Motor neuron (in vitro differentiated cells): ENCODE results near the gene EFNA1. TPM values are rescaled to one million over a fixed set of nuclear protein-coding genes. Genes with fewer than 3 reads are reported as not detected.
A peak's percentile ranks its signal among the peaks of the same experiment; 100 is the strongest.
"Not testable (repeated sequence)": the region's sequence is repeated elsewhere in the genome, so short reads cannot be mapped to it uniquely, and the experiment has no call there.

Source experiments
- ATAC-seq, 8 experiments: fragments of 200-7000 bp; cut with Tn5 transposase; replicated peaks in 6 of 8; 2 replicates each; pipeline ENCODE4 v1.8.0; 2021; ENCODE audit warnings: mild to moderate bottlenecking in 8 of 8, moderate library complexity in 8 of 8
- H3K27ac ChIP-seq, 2 donors: fragments of 250-450 bp; sonication (Bioruptor Pico); 2 replicates each; pipeline ENCODE4 v1.9.0; 2021; ENCODE audit warnings: antibody characterized with exemption in 2 of 2, mild to moderate bottlenecking in 2 of 2, moderate library complexity in 1 of 2
- H3K4me1 ChIP-seq, 2 donors: fragments of 250-450 bp; sonication (Bioruptor Pico); replicated peaks in 1 of 2; 2 replicates each; pipeline ENCODE4 v1.6.1; 2021; ENCODE audit warnings: antibody characterized with exemption in 2 of 2, mild to moderate bottlenecking in 2 of 2, moderate library complexity in 1 of 2
- H3K4me3 ChIP-seq, 5 donors: fragments of 250-450 bp; sonication (Bioruptor Pico); 2 replicates each; pipeline ENCODE4 v1.9.0; 2021; ENCODE audit warnings: antibody characterized with exemption in 5 of 5, mild to moderate bottlenecking in 5 of 5, moderate library complexity in 4 of 5
- WGBS, 10 experiments: fragments of 450-650 bp; shearing (Covaris generic); methylation state at CpG; one replicate each; pipeline ENCODE4 v1.0.0; 2022; 5-methylcytosine and 5-hydroxymethylcytosine counted together
- in situ Hi-C, 9 experiments: fragments of 400-800 bp; cut with MboI; loops; one replicate each; pipeline ENCODE4 v1.15.0; 2021; ENCODE audit warnings: low sequenced_read_pairs in 9 of 9, low pct_unique_long_range_greater_than_20kb in 2 of 9; ENCODE audit not compliant: unreplicated experiment in 9 of 9
- total RNA-seq, 8 experiments: library from RNA; unstranded; fragments of 300-600 nt; gene quantifications; 2 replicates each; pipeline versions ENCODE4 v1.2.3 to v1.2.4, GENCODE V29; 2022

EFNA1 gene
- total RNA-seq, 8 experiments from 2014 or later = 0.92 to 61.0 (median 1.6) TPM

- H3K4me3 ChIP-seq = no peak overlapping the region
- H3K4me1 ChIP-seq = no peaks in the 10 kb centered on the region
- 60 to 83% (median 75%) methylated on average over 1 of the region's 1 CpG; no CpG with 5 or more reads in 3 of the 10 experiments for WGBS, 10 experiments
- H3K27ac ChIP-seq = no peak overlapping the region
- no peak for ATAC-seq
- in situ Hi-C loops = no loop called here
These were observed 31.3 kb downstream of the EFNA1 start for GRCh38 chr1:155158991-155159390.

GRCh38 chr1:155160128-155160527 lies 32.5 kb downstream of the EFNA1 start:
- no peak overlapping the region for H3K4me3 ChIP-seq
- H3K27ac ChIP-seq = no peak overlapping the region
- no peak for ATAC-seq
- WGBS, 10 experiments = 19 to 90% (median 78%) methylated on average over 1 to 8 of the region's 8 CpGs; no CpG with 5 or more reads in 3 of the 10 experiments
- in situ Hi-C loops = loop anchor here in 4 of 9 experiments (10.0 kb wide), 2 partner anchors 55 to 65 kb away; no protein-coding TSS in a partner anchor
- no peaks in the 10 kb centered on the region for H3K4me1 ChIP-seq

- WGBS, 10 experiments = 70 to 100% (median 100%) methylated on average over 1 to 6 of the region's 6 CpGs; no CpG with 5 or more reads in 1 of the 10 experiments
- in situ Hi-C loops = loop anchor here in 4 of 9 experiments (10.0 kb wide), 2 partner anchors 58 to 68 kb away; no protein-coding TSS in a partner anchor
- not testable (repeated sequence) for ATAC-seq, H3K27ac ChIP-seq, H3K4me3 ChIP-seq
- H3K4me1 ChIP-seq = peaks cover 10 to 16% of the 10 kb centered on the region in 2 donors
These were observed 35.0 kb downstream of the EFNA1 start for GRCh38 chr1:155162631-155163030.

GRCh38 chr1:155163785-155164184 lies 36.1 kb downstream of the EFNA1 start:
- WGBS, 10 experiments = 77 to 100% (median 95%) methylated on average over 1 to 4 of the region's 4 CpGs

GRCh38 chr1:155164625-155165024 lies 36.9 kb downstream of the EFNA1 start:
- not testable (repeated sequence) for ATAC-seq
- in situ Hi-C loops = loop anchor here in 5 of 9 experiments (5.0 to 10.0 kb wide), 3 partner anchors 60 to 72 kb away; no protein-coding TSS in a partner anchor
- H3K4me1 ChIP-seq = peaks cover 10 to 17% of the 10 kb centered on the region in 2 donors

More at GRCh38 chr1:155163785-155164184, 36.1 kb downstream of the EFNA1 start:
- in situ Hi-C loops = loop anchor here in 4 of 9 experiments (10.0 kb wide), 2 partner anchors 59 to 69 kb away; no protein-coding TSS in a partner anchor
- H3K27ac ChIP-seq, ATAC-seq, H3K4me3 ChIP-seq: not testable (repeated sequence)
- peaks cover 10 to 17% of the 10 kb centered on the region in 2 donors for H3K4me1 ChIP-seq

GRCh38 chr1:155166051-155166470 lies 38.4 kb downstream of the EFNA1 start:
- WGBS, 10 experiments = 49 to 81% (median 54%) methylated on average over 3 of the region's 8 CpGs; no CpG with 5 or more reads in 7 of the 10 experiments

More at GRCh38 chr1:155164625-155165024, 36.9 kb downstream of the EFNA1 start:
- not testable (repeated sequence) for H3K4me3 ChIP-seq, H3K27ac ChIP-seq
- WGBS, 10 experiments = 70 to 95% (median 89%) methylated on average over 2 to 8 of the region's 11 CpGs; no CpG with 5 or more reads in 4 of the 10 experiments

GRCh38 chr1:155166471-155167165 lies 38.9 kb downstream of the EFNA1 start:
- Histone ChIP-seq H3K27ac (peak overlapping the region; percentile 50 to 69), H3K4me1 (peaks cover 10 to 17% of the 10 kb centered on the region in 2 donors), H3K4me3 (peak overlapping the region in 1 of 5 donors; percentile 7)
- ATAC-seq = peak in 7 of 8 experiments; percentile 43 to 81 (median 77)
- 16 to 50% (median 35%) methylated on average over 1 to 12 of the region's 27 CpGs; no CpG with 5 or more reads in 6 of the 10 experiments for WGBS, 10 experiments
- in situ Hi-C loops = loop anchor here in 5 of 9 experiments (5.0 to 10.0 kb wide), 3 partner anchors 62 to 74 kb away; no protein-coding TSS in a partner anchor

More at GRCh38 chr1:155166051-155166470, 38.4 kb downstream of the EFNA1 start:
- peaks cover 10 to 17% of the 10 kb centered on the region in 2 donors for H3K4me1 ChIP-seq
- no peak overlapping the region for H3K4me3 ChIP-seq
- peak overlapping the region in 1 of 2 donors; percentile 50 for H3K27ac ChIP-seq
- peak in 3 of 8 experiments; percentile 0 to 9 (median 6) for ATAC-seq
- in situ Hi-C loops = loop anchor here in 5 of 9 experiments (5.0 to 10.0 kb wide), 3 partner anchors 61 to 74 kb away; no protein-coding TSS in a partner anchor

GRCh38 chr1:155167166-155168104 lies 39.8 kb downstream of the EFNA1 start:
- Histone ChIP-seq H3K4me1 (peaks cover 16 to 21% of the 10 kb centered on the region in 2 donors), H3K4me3 (peak overlapping the region in 2 of 5 donors; percentile 7 to 12), H3K27ac (peak overlapping the region; percentile 5 to 69)
- in situ Hi-C loops = loop anchor here in 5 of 9 experiments (5.0 to 10.0 kb wide), 3 partner anchors 63 to 75 kb away; no protein-coding TSS in a partner anchor
- ATAC-seq = peak; percentile 61 to 83 (median 70)
- 6 to 33% (median 17%) methylated on average over 2 to 14 of the region's 28 CpGs; no CpG with 5 or more reads in 2 of the 10 experiments for WGBS, 10 experiments

- in situ Hi-C loops = loop anchor here in 5 of 9 experiments (5.0 to 10.0 kb wide), 3 partner anchors 63 to 76 kb away; no protein-coding TSS in a partner anchor
- peaks cover 16 to 21% of the 10 kb centered on the region in 2 donors for H3K4me1 ChIP-seq
- 8 to 80% (median 54%) methylated on average over 1 to 4 of the region's 4 CpGs; no CpG with 5 or more reads in 5 of the 10 experiments for WGBS, 10 experiments
- H3K4me3 ChIP-seq, ATAC-seq, H3K27ac ChIP-seq: not testable (repeated sequence)
These were observed 40.4 kb downstream of the EFNA1 start for GRCh38 chr1:155168105-155168445.

- no peak overlapping the region for H3K27ac ChIP-seq
- H3K4me1 ChIP-seq = peaks cover 16 to 21% of the 10 kb centered on the region in 2 donors
- no peak overlapping the region for H3K4me3 ChIP-seq
- in situ Hi-C loops = loop anchor here in 5 of 9 experiments (5.0 to 10.0 kb wide), 3 partner anchors 64 to 76 kb away; no protein-coding TSS in a partner anchor
- 53 to 92% (median 85%) methylated on average over 4 to 10 of the region's 10 CpGs; no CpG with 5 or more reads in 2 of the 10 experiments for WGBS, 10 experiments
- ATAC-seq = no peak
These were observed 41.0 kb downstream of the EFNA1 start for GRCh38 chr1:155168456-155169210.

GRCh38 chr1:155169541-155169940 lies 41.9 kb downstream of the EFNA1 start:
- H3K4me1 ChIP-seq = peaks cover 16 to 21% of the 10 kb centered on the region in 2 donors
- in situ Hi-C loops = loop anchor here in 5 of 9 experiments (5.0 to 10.0 kb wide), 3 partner anchors 65 to 77 kb away; no protein-coding TSS in a partner anchor
- no peak for ATAC-seq
- H3K4me3 ChIP-seq = no peak overlapping the region
- WGBS, 10 experiments = 10 to 82% (median 67%) methylated on average over 1 to 5 of the region's 5 CpGs; no CpG with 5 or more reads in 3 of the 10 experiments
- H3K27ac ChIP-seq = no peak overlapping the region
